NCI-H1092 treated with DMSO at 0.1 percent for 48 hours (cell line): ENCODE data around the gene PFN3.
A peak's percentile ranks its signal among the peaks of the same experiment; 100 is the strongest.
"Not testable (repeated sequence)": the region's sequence is repeated elsewhere in the genome, so short reads cannot be mapped to it uniquely, and the experiment has no call there.

Experiments used
- DNase-seq: peaks from one replicate; lab custom pipeline; 2025; lab: John Stamatoyannopoulos, UW

The PFN3 gene

GRCh38 chr5:177372034-177372896 lies 28.2 kb downstream of the PFN3 start:
- DNase-seq: no peak

GRCh38 chr5:177371120-177372033 lies 29.1 kb downstream of the PFN3 start:
- DNase-seq: no peak

GRCh38 chr5:177370488-177371119 lies 29.9 kb downstream of the PFN3 start:
- peak; percentile 42 for DNase-seq

- no peak for DNase-seq
These were observed 30.6 kb downstream of the PFN3 start for GRCh38 chr5:177369645-177370440.

- DNase-seq: no peak
These were observed 31.4 kb downstream of the PFN3 start for GRCh38 chr5:177368869-177369644.

GRCh38 chr5:177367981-177368868 lies 32.2 kb downstream of the PFN3 start:
- DNase-seq: no peak

- DNase-seq: no peak
These were observed 33.1 kb downstream of the PFN3 start for GRCh38 chr5:177367323-177367848.

GRCh38 chr5:177366528-177367322 lies 33.7 kb downstream of the PFN3 start:
- no peak for DNase-seq

GRCh38 chr5:177365845-177366527 lies 34.5 kb downstream of the PFN3 start:
- DNase-seq: no peak

GRCh38 chr5:177364159-177364962 lies 36.1 kb downstream of the PFN3 start:
- no peak for DNase-seq

- no peak for DNase-seq
These were observed 36.9 kb downstream of the PFN3 start for GRCh38 chr5:177363565-177363964.

- peak; percentile 7 for DNase-seq
These were observed 37.6 kb downstream of the PFN3 start for GRCh38 chr5:177362610-177363507.

- no peak for DNase-seq
These were observed 38.2 kb downstream of the PFN3 start for GRCh38 chr5:177362292-177362609.

GRCh38 chr5:177361418-177362291 lies 38.8 kb downstream of the PFN3 start:
- DNase-seq: no peak

GRCh38 chr5:177360740-177361139 lies 39.7 kb downstream of the PFN3 start:
- not testable (repeated sequence) for DNase-seq
